ENCODE data around the gene ULK4. TPM values are rescaled to one million over a fixed set of nuclear protein-coding genes. Genes with fewer than 3 reads are reported as not detected.

The ULK4 gene
- total and polyA plus RNA-seq, 2 of the 4 experiments (the other 2 are of a cell fraction): 2.7 to 5.0 TPM

DNA sequence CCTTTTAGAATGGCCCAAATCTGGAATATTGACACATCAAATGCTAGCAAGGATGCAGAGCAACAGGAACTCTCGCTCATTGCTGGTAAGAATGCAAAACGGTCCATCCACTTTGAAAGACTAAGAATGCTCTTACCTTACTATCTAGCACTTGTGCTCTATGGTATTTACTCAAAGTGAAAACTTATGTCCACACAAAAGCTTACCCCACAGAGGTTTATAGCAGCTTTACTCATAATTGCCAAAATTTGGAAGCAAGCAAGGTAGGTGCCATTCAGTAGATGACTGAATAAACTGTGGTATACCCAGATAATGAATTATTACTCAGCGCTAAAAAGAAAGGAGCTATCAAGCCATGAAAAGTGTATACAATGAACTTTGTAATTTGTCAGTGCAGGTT lies 666.2 kb downstream of the ULK4 start:
- BruUV-seq (replicated peaks): no TSS peak
- in situ Hi-C loops (cut with MboI; ENCODE audit: low sequenced_read_pairs) (no loop called here), dilution Hi-C loops (cut with HindIII; ENCODE audit: low sequenced_read_pairs, unreplicated experiment) (no loop called here)

More for the DNA sequence above, 666.2 kb downstream of the ULK4 start:
- Histone ChIP-seq H3K36me3 (ENCODE audit: control insufficient read depth, insufficient read depth, low read length) (no peaks in the 10 kb centered on the region), H2BK120ac (ENCODE audit: low read depth, low read length) (no peak overlapping the region), H4K91ac (ENCODE audit: insufficient read depth, low read depth, low read length) (no peak overlapping the region), H3K18ac (ENCODE audit: low read depth, low read length) (no peak overlapping the region), H2AK5ac (ENCODE audit: low read depth, low read length) (no peak overlapping the region), H3K27ac (ENCODE audit: insufficient read depth, low read length) (no peak overlapping the region), H3K23ac (ENCODE audit: low read depth, low read length) (no peak overlapping the region), H3K4me3 (ENCODE audit: insufficient read depth, low read depth, low read length) (no peak overlapping the region), H3K4ac (ENCODE audit: low read depth, low read length) (no peak overlapping the region), H3K9me3 (ENCODE audit: control insufficient read depth, insufficient read depth, low read length) (no peaks in the 10 kb centered on the region), H3K4me1 (ENCODE audit: control insufficient read depth, insufficient read depth, low read length) (no peaks in the 10 kb centered on the region), H3K14ac (replicated peaks; ENCODE audit: low read depth, low read length) (no peak overlapping the region), H2AFZ (replicated peaks; ENCODE audit: low read length, poor library complexity) (no peak overlapping the region), H2AK9ac (replicated peaks; ENCODE audit: low read depth, low read length, poor library complexity) (no peak overlapping the region), H2BK20ac (ENCODE audit: low read depth, low read length) (no peak overlapping the region), H2BK15ac (ENCODE audit: low read depth, low read length) (no peak overlapping the region), H3K9ac (ENCODE audit: low read depth, low read length) (no peak overlapping the region), H2BK5ac (ENCODE audit: low read depth, low read length, poor library complexity, severe bottlenecking) (no peak overlapping the region), H3K56ac (ENCODE audit: extremely low read depth, insufficient read depth, low read length) (no peak overlapping the region), H4K20me1 (ENCODE audit: insufficient read depth, low read length) (no peaks in the 10 kb centered on the region), H3K27me3 (ENCODE audit: control insufficient read depth, insufficient read depth, low read length) (no peaks in the 10 kb centered on the region), H3K9me1 (ENCODE audit: insufficient read depth, low read length) (no peaks in the 10 kb centered on the region), H3K4me2 (ENCODE audit: low read depth, low read length) (no peak overlapping the region), H3K79me1 (ENCODE audit: low read depth in 1 of 2, low read length in 2 of 2) (no peaks in the 10 kb centered on the region), H4K8ac (ENCODE audit: low read depth in 2 of 2, low read length in 2 of 2) (no peak overlapping the region), H4K5ac (ENCODE audit: low read depth, low read length) (no peak overlapping the region)
- POLR2A ChIA-PET (ENCODE audit: unreplicated experiment): no interaction called here
- TF ChIP-seq RAD21 (IDR thresholded peaks at IDR 0.05; ENCODE audit: low read length): no peak
- ATAC-seq (ENCODE audit: low read depth) (no peak), DNase-seq (no peak)
- WGBS, 2 experiments (ENCODE audit: extremely low coverage in 2 of 2, insufficient read length in 1 of 2): 76% methylated on average over 3 of the region's 3 CpGs; no CpG with 5 or more reads in 1 of the 2 experiments
- CTCF ChIA-PET: no interaction called here
- intact Hi-C loops (cut with micrococcal nuclease): no loop called here
